GM12873 (cell line): ENCODE data around the gene BEX3.

Experiments
- TF ChIP-seq, protein P1 (sequence below): IDR thresholded peaks from 2 replicates; pipeline ENCODE4 v1.5.1; 2012; ENCODE audit warnings: low read depth, mild to moderate bottlenecking, moderate library complexity, low read length, control low read depth; ENCODE audit not compliant: insufficient read depth; ENCODE audit errors: missing control alignments

The BEX3 gene

DNA sequence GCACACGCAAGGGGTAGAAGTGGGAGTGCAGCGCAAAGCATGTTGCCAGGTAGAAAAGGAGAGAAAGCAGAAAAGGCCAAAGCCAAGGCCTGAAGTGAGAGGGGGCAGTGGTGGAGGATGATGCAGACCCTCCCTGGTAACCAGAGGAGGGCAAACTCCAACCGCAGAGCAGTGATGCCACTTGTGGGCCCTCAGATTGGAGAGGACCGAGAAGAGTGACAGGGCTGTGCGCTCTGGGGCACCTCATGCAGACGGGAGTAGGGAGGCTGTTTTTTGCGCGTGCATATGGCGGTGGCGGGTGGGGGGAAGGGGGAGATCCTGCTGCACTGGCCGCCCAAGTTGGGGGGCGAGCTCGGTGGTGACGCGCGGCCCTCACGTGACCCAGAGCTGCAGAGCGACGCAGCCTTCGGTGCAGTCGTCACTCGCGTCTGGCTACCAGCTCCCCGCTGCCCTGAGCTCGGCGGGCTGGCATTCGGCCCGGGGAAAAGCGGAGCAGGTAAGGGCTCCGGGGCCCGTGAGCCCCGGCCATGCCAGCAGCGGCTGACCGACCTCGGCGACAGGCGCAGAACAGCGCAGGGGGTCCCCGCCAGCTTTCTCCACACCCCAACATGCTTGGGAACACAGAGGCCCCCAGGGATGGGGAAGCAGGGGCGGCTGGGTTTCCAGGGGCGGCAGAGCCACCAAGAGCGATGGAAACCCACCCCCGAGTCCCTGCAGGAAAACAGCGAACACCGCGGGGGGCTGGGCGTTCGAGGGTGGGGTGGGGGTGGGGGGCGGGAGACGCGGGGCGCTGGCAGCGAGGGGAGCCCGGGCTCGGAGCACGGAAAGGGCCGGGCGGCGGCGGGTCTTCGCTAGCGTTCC, at the start of gene BEX3:
Gene BEX3 (plus strand): TSS at position 421 of the 861 bp plus-strand sequence. CDS start 984 bp downstream, outside the sequence.
- TF ChIP-seq, protein P1, sequence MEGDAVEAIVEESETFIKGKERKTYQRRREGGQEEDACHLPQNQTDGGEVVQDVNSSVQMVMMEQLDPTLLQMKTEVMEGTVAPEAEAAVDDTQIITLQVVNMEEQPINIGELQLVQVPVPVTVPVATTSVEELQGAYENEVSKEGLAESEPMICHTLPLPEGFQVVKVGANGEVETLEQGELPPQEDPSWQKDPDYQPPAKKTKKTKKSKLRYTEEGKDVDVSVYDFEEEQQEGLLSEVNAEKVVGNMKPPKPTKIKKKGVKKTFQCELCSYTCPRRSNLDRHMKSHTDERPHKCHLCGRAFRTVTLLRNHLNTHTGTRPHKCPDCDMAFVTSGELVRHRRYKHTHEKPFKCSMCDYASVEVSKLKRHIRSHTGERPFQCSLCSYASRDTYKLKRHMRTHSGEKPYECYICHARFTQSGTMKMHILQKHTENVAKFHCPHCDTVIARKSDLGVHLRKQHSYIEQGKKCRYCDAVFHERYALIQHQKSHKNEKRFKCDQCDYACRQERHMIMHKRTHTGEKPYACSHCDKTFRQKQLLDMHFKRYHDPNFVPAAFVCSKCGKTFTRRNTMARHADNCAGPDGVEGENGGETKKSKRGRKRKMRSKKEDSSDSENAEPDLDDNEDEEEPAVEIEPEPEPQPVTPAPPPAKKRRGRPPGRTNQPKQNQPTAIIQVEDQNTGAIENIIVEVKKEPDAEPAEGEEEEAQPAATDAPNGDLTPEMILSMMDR = no peak

DNA sequence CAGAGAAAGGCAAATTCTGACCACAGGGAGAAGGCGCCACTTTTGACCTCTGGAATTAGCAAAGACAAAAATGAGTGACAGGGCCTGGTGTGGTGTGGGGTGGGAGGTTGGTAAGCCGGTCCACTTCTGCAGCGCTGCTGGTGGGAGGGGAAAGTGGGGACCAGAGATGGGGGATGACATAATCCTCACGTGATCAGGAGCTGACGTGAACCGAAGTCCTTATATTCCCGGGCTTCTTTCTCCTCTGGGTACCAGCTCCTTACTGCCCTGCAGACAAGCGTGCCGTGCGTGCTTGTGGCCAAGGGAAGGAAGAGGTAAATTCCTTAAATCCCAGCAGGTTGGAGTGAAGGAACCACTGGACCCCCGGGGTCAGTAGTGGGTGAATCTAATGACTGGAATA, 46.3 kb upstream of the BEX3 start, which contains the start of gene TCEAL7:
Gene TCEAL7 (plus strand): TSS at position 249 of the 400 bp plus-strand sequence. CDS start 1,165 bp downstream, outside the sequence.
- TF ChIP-seq, protein P1 = no peak

DNA sequence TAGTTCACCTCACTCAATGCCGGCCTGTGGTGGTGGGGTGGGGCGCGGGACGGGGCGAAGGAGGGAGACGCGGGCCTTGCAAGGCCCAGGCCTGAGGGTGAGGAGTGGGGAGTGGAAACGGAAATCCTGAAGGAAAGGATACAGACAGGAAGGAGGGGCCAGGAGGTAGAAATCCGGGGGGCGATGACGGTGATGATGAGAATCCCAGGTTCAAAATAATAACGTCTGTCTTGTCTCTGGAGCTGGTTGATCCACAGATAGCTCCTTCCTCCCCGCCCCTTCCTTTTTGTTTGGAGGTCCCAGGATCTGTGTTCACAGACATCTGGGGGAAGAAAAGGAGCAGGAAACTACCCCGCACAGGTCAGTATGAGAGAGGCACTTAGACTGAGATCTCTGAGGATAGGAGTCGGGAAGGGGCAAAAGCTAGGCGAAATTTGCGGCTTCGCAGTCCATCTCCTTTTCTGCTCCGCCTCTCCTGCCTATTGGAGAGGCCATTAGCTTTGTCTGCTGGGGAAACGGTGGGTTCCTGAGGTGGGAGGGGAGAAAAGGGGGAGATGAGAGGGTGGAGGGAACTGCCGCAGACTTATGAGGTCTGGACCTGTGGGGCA, 45.6 kb upstream of the BEX3 start:
- TF ChIP-seq, protein P1 = no peak

DNA sequence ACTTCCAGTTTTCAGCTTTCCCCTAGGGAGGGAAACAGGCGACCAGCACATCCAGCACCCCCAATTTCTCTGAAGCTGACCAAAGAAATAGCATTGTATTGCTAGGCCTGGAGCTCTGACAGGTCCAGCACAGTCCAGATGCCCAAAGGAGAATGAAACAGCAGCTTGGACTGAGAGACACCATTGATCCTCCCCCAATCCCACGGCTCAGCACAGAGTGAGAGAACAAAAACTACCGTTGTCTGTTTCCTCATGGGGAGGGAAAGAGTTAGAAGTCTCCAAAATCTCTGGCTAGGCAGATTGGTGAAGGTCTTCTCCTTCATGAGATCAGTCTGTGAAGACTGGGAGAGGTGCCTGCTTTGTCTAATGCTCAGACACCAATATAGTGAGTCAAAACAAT, 37.7 kb upstream of the BEX3 start:
- TF ChIP-seq, protein P1 = no peak

DNA sequence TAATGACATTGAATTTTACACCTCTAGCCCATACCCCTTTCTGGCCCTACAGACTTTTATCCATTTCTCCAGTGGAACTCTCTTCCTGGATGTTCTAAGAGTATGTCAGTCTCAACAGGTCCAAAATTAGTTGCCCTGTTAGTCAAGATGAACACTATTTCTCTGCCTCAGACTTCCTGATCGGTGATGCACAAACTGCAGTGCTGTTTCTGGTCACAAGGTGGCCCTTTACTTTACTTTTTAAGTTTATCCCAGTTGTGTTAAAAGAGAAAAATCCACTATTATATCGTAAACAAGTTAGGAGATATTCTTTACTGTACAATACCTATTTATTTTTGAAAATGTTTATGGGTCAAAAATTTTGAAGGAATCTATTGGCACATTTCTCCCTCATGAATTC, 33.2 kb upstream of the BEX3 start:
- TF ChIP-seq, protein P1 = peak; percentile 67

DNA sequence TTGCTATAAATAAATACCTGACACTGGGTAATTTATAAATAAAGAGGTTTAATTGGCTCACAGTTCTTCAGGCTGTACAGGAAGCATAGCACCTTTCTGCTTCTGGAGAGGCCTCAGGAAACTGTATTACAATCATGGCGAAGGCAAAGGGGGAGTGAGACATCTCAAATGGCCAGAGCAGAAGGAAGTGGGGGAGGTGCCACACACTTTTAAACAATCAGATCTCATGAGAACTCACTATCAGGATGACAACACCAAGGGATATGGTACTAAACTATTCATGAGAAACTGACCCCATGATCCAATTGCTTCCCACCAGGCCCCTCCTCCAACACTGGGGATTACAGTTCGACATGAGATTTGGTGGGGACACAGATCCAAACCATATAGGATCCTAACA, 31.7 kb upstream of the BEX3 start:
- TF ChIP-seq, protein P1 = no peak

DNA sequence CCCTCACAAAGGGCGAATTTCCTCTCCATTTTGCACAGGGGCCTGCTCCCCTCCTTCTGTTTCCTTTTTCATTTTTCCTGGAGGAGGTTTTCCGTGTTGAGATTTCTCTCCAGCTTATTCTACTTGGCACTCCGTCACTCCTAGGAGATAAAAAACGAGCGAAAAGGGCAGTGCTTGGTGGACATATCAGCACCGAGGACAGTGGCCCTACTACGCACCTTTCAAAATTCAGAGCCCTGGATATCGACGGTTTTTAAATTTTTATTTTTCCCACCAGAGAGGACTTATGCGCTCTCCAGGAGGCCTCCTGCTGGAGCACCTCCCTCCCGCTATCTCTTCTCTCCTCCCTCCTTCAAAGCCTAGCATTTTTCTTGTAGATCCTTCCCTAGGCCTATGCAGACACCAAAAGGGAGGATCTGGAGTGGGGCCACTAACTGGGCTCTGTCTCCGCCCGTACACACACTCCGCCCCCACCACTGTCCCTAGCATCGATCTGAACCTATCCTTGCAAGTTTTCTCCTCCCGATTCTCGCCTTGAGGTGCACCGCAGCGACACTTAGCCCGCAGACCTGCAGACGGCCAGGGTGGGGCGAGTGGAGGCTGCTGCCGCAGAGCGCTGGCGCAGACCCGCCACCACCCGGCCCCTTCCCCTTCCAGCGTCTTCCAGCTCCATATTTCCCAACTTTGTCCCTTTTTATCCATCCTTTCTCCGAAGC, 28.5 kb upstream of the BEX3 start:
- TF ChIP-seq, protein P1 = no peak
